ENCODE results near the gene CCDC13. TPM values are rescaled to one million over a fixed set of nuclear protein-coding genes. Genes with fewer than 3 reads are reported as not detected.
"Not testable (repeated sequence)": the region's sequence is repeated elsewhere in the genome, so short reads cannot be mapped to it uniquely, and the experiment has no call there.

Gene CCDC13
- 0.45 TPM in 1 of 2 replicates, not detected in the other for total RNA-seq

DNA sequence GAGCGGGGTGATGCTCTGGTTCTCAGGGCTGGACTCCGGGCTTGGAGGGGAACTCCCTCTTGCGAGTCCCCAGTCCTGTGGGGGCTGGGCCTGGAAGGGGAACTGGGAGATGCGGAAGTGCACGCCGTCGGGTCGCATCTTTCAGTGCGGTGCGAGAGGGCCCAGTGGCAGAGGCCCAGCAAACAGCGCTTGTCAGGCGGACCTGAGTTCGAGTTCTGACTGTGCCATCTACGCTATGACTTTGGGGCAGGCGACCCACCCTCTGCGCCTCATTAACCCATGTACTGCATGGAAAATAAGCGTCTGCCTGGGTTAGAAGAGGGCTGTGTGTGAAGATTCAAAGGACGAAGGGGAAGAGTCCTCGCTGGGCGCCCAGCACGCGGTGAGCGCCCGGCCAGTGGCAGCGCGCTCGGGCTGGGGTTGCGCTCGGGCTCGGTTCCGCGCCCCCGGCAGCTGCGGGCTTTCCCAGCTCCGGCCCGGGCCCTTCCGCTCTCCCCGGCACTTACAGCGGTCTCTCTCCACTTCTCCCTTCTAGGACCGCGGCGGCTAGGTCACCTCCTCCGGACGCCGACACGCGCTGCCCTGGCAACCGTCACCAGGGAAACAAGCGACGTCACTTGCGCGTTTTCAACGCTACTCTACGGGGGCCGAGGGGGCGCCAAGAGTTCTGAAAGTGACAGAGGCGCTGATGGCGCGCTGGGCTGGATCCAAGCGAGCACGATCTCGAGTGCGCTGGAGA lies at the start of gene CCDC13:
Gene CCDC13 (minus strand): TSS at position 584 of the 739 bp plus-strand sequence. CDS start 14,908 bp downstream, outside the sequence.
- intact Hi-C loops (cut with micrococcal nuclease) = loop anchor here (1.0 to 2.0 kb wide), 5 partner anchors 31 to 191 kb away; partner anchors contain the start of genes HIGD1A and NKTR

DNA sequence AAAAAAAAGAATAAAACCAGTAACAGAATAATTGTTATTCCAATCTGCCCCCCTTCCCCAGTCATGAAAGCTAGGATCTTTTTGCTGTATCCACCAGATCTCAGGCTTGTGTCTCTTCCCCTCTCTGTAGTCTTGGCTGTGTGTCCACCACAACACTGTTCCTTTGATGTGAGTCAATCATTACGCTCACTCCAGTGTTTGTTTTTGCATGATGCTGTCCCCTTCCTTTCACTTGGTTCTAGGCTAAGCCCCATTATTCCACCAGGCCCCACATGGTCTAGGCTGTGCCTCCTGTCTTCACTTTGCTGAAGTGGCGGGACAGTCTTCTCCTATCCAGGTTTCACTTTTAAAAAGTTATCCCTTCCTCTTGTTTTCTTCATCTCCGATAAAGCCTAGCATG lies 49.8 kb upstream of the CCDC13 start:
- intact Hi-C loops (cut with micrococcal nuclease) = no loop called here

GRCh38 chr3:42820746-42821051 lies 47.6 kb upstream of the CCDC13 start:
- intact Hi-C loops (cut with micrococcal nuclease) = no loop called here

DNA sequence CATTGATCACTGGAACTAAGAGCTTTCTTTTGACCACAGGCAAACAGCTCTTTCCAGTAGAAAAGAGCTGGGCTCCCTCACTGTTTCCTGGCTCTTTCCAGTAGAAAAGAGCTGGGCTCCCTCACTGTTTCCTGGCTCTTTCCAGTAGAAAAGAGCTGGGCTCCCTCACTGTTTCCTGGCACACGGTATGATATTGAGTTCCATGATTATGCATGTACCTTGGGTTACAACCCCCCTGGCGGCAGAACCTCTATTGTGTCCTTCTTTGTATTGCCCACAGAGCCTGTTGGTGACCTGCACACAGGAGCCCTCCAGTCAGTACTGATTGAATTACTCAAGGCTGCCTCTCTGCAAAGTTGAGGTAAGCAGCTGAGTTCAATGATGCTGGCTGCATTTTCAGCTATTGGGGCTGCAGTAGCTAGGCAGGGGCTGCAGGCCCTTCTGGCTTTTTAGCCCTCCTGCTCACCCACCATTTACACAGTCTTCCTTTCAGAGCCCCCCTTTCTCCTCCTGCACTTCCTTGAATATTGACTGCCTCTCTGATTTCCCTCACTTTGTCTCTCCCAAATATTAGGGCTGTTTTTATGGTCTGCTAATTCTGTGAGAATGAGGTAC lies 46.4 kb upstream of the CCDC13 start:
- intact Hi-C loops (cut with micrococcal nuclease) = no loop called here

DNA sequence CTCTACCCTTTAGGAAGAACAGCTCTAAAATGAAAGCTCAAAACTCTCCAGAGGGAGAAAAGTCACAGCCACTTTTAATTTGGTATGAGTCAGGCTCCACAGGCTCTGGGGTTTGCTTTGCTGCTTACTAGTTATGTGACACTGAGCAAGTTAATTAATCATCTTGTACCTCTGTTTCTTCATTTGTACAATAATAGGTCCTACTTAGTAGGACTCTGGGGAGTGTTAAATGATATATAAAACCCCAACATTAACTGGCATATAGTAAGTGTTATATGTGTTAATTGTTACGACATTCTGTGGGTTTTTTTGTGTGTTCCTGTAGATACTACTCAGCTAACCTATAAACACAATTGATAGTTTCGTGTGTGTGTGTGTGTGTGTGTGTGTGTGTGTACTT lies 42.8 kb upstream of the CCDC13 start:
- intact Hi-C loops (cut with micrococcal nuclease) = no loop called here

- intact Hi-C loops (cut with micrococcal nuclease) = no loop called here
Measured at GRCh38 chr3:42814914-42815507, 42.0 kb upstream of the CCDC13 start.

DNA sequence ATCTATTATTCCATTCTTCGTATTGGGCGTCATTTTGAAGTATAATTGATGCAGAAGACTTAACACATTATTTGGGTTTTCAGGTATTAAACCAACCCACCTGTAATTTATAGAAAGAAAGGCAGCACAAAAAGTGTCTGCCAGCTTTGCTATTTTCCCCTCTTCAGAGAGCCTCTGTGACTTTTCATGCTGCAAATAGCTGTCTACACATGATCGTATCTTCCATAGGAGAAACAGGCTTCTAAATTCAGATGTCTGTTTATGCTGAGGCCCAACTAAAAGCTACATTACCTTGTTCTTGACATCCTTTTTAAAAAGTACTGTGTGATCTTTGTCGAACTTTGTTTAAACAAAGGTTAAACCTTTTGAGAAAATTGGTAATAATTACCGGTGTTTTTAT lies 41.2 kb upstream of the CCDC13 start:
- intact Hi-C loops (cut with micrococcal nuclease) = no loop called here

DNA sequence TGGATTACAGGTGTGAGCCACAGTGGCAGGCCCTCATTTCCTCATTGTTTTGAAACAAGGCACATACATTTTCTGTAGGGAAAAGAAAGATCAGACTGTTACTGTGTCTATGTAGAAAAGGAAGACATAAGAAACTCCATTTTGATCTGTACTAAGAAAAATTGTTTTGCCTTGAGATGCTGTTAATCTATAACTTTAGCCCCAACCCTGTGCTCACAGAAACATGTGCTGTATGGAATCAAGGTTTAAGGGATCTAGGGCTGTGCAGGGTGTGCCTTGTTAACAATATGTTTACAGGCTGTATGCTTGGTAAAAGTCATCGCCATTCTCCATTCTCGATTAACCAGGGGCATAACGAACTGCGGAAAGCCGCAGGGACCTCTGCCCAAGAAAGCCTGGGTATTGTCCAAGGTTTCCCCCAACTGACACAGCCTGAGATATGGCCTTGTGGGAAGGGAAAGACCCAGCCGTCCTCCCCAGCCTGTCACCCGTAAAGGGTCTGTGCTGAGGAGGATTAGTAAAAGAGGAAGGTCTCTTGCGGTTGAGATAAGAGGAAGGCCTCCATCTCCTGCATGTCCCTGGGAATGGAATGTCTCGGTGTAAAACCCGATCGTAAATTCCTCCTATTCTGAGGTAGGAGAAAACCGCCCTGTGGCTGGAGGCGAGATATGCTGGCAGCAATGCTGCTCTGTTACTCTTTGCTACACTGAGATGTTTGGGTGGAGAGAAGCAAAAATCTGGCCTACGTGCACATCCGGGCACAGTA lies 38.2 kb upstream of the CCDC13 start:
- intact Hi-C loops (cut with micrococcal nuclease) = not testable (repeated sequence)

- intact Hi-C loops (cut with micrococcal nuclease) = not testable (repeated sequence)
Measured at GRCh38 chr3:42810706-42811105, 37.7 kb upstream of the CCDC13 start.

GRCh38 chr3:42809202-42809601 lies 36.1 kb upstream of the CCDC13 start, which contains the start of gene ACKR2:
TSS of gene ACKR2 (plus strand) at chr3:42809445. CDS start at chr3:42864503, 55,058 bp downstream.
- intact Hi-C loops (cut with micrococcal nuclease) = loop anchor here (10.0 kb wide), 1 partner anchor 154 kb away; the partner anchor contains the start of gene ZBTB47

DNA sequence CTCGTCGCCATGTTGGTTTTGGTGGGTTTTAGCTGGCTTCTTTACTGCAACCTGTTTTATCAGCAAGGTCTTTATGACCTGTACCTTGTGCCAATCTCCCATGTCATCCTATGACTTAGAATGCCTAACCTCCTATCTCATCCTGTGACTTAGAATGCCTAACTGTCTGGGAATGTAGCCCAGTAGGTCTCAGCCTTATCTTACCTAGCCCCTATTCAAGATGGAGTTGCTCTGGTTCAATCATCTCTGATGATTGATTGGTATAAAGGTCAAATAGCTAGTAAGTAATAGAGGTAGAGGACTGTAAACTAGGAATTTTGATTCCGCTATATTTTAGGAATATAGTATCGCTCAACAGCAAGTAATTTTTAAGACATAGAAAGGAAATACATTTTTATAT lies 34.9 kb upstream of the CCDC13 start:
- intact Hi-C loops (cut with micrococcal nuclease) = loop anchor here (10.0 kb wide), 1 partner anchor 153 kb away; the partner anchor contains the start of gene ZBTB47

- intact Hi-C loops (cut with micrococcal nuclease) = loop anchor here (2.0 to 10.0 kb wide), 4 partner anchors 24 to 484 kb away; partner anchors contain the start of gene ZBTB47
Measured at GRCh38 chr3:42805141-42805821, 32.2 kb upstream of the CCDC13 start.

DNA sequence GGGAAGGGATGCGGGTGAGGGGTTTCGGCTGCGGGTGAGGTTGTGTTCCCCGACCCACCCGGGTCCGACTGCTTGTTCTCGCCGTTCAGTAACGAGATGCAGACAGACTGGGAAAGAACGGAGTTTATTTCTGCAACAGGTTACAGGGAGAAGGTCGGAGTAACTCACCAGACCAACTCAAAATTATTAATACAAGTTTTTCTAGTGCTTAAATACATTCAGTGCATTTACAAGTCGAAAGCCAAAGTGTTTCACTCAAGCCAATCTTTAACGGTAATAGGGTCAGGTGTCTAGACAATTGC lies 31.7 kb upstream of the CCDC13 start:
- intact Hi-C loops (cut with micrococcal nuclease) = loop anchor here (1.0 to 10.0 kb wide), 11 partner anchors 24 to 818 kb away; partner anchors contain the start of genes ANO10, CCDC13, SEC22C and SS18L2

GRCh38 chr3:42804106-42804830 lies 31.2 kb upstream of the CCDC13 start, which contains the start of gene HIGD1A:
TSS of gene HIGD1A (minus strand) at chr3:42804490. CDS start at chr3:42794253, 10,237 bp downstream.
- intact Hi-C loops (cut with micrococcal nuclease) = loop anchor here (1.0 to 10.0 kb wide), 11 partner anchors 23 to 818 kb away; partner anchors contain the start of genes ANO10, CCDC13, SEC22C and SS18L2

GRCh38 chr3:42803414-42804105 lies 30.5 kb upstream of the CCDC13 start:
- intact Hi-C loops (cut with micrococcal nuclease) = loop anchor here (1.0 to 10.0 kb wide), 11 partner anchors 23 to 819 kb away; partner anchors contain the start of genes ANO10, CCDC13, SEC22C and SS18L2

DNA sequence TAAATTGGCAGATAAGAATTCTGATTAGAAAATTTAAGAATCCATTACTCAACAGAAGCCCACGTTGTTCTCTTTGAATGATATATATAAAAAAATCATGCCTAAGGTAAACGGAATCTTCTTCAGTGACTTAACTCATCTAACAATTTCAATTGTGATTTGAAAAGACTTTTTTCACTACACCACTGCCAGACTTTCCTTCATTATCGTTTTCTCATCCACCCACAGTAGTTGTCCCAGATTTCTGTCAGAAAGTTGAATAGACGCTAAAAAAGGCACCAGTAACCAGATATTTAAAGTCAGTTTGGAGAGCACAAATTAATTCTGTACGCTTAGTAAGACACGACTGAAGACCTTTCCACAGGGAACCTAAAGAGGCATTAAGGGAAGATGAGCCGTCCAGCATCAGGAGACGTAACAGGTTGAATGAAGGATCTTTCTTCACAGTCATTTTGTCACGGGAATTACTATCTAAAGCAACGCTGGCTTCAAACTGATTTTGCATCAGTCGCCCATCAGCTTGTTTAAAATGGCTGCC lies 29.9 kb upstream of the CCDC13 start:
- intact Hi-C loops (cut with micrococcal nuclease) = loop anchor here (5.0 to 10.0 kb wide), 2 partner anchors 148 to 221 kb away; partner anchors contain the start of genes SEC22C and ZBTB47

DNA sequence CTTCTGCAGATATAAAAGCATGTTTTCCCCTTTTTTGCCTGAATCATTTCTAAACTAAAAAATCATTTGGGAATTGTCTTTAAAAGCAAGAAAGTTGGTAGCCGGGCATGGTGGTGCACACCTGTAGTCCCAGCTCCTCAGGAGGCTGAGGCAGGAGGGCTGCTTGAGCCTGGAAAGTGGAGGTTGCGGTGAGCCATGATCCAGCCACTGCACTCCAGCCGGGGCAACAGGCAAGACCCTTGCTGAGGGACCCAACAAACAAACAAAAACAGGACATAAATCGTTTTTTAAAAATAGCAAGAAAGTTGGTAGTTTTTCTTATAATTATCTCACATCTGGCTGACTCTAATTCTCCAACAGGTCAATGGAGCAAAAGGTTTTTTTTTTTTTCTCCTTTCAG lies 28.7 kb upstream of the CCDC13 start:
- intact Hi-C loops (cut with micrococcal nuclease) = loop anchor here (5.0 to 10.0 kb wide), 2 partner anchors 147 to 219 kb away; partner anchors contain the start of genes SEC22C and ZBTB47

DNA sequence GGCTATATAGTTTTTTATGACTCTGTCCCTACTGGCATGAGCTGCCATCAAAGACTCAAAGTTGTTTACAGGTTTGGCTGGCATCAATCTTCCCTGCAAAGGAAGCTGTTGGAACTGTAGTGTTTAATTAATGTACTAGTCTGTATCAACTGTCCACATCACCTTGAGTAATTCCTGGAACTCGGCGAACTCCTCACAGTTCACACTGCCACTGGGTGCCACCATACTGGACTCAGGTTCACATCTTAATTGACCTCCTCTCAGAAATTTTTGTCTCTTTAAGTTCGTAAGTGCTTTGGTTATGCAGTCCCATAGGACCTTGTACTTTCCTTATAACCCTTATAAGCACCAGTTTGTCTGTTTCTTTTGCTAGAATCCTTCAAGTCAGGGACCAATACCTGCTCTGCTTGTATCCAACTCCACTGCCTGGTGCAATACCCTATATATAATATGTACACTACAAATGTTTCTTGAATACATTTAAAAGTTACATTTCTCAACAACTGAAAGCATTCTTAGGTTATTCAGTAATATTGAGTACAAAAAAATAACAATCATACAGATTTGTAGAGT lies 28.1 kb upstream of the CCDC13 start:
- intact Hi-C loops (cut with micrococcal nuclease) = loop anchor here (5.0 to 10.0 kb wide), 2 partner anchors 146 to 219 kb away; partner anchors contain the start of genes SEC22C and ZBTB47

Data from T-helper 2 cell treated with Interferon-gamma antibody and Interleukin-4, amounts not matched to agents 100 ng/mL and 5 ng/mL, for 36 hours (primary cell).